ENCODE measurements around the gene KIAA0319L. TPM values are rescaled to one million over a fixed set of nuclear protein-coding genes. Genes with fewer than 3 reads are reported as not detected.

Gene KIAA0319L
- total RNA-seq, 1 experiment from 2014 or later = 46.4 TPM

- Histone ChIP-seq H4K8ac (replicated peaks; ENCODE audit: insufficient read length, low read depth, low read length) (no peak overlapping the region), H3K4me2 (ENCODE audit: insufficient read depth, insufficient read length, low read length) (no peak overlapping the region), H3K4ac (ENCODE audit: low read depth, low read length) (no peak overlapping the region), H3K27me3 (ENCODE audit: insufficient read depth, low read length) (no peaks in the 10 kb centered on the region), H3K56ac (ENCODE audit: insufficient read length, low read depth, low read length) (no peak overlapping the region), H2BK15ac (ENCODE audit: low read depth, low read length) (no peak overlapping the region), H3K4me1 (ENCODE audit: insufficient read depth, low read length) (no peaks in the 10 kb centered on the region), H3K18ac (ENCODE audit: insufficient read length, low read depth, low read length) (no peak overlapping the region), H2BK12ac (ENCODE audit: insufficient read length, low read depth, low read length) (no peak overlapping the region), H3K27ac (ENCODE audit: insufficient read length, low read depth, low read length) (no peak overlapping the region), H2BK120ac (ENCODE audit: low read depth, low read length, poor library complexity, severe bottlenecking) (no peak overlapping the region), H4K20me1 (ENCODE audit: control insufficient read depth, insufficient read depth, insufficient read length) (no peaks in the 10 kb centered on the region), H3K23me2 (ENCODE audit: insufficient read length, low read depth, low read length, poor library complexity, severe bottlenecking) (no peaks in the 10 kb centered on the region), H3T11ph (ENCODE audit: low read length) (no peak overlapping the region), H3K9me3 (ENCODE audit: control insufficient read depth, low read depth, low read length) (no peaks in the 10 kb centered on the region), H4K5ac (ENCODE audit: insufficient read length, low read depth, low read length) (no peak overlapping the region), H2AK5ac (ENCODE audit: insufficient read length, low read length) (no peak overlapping the region), H2BK5ac (ENCODE audit: insufficient read length, low read length) (no peak overlapping the region), H3K79me2 (ENCODE audit: insufficient read depth, low read length) (no peaks in the 10 kb centered on the region), H3K23ac (ENCODE audit: insufficient read length, low read depth, low read length) (no peak overlapping the region), H3K9ac (ENCODE audit: extremely low read depth, insufficient read length, low read length) (no peak overlapping the region), H3K14ac (ENCODE audit: insufficient read depth, low read length) (no peak overlapping the region), H2AFZ (ENCODE audit: low read length) (no peak overlapping the region), H3K79me1 (ENCODE audit: insufficient read depth, low read depth, low read length, poor library complexity, severe bottlenecking) (no peaks in the 10 kb centered on the region), H4K91ac (ENCODE audit: insufficient read length, low read depth, low read length) (no peak overlapping the region), H2BK20ac (ENCODE audit: low read depth, low read length, poor library complexity, severe bottlenecking) (no peak overlapping the region)
- no peak overlapping the region for H3K4me3 Mint-ChIP-seq
- H3K4me1 Mint-ChIP-seq = no peaks in the 10 kb centered on the region
- H3K9me3 Mint-ChIP-seq = no peaks in the 10 kb centered on the region
- TF ChIP-seq, protein P1, sequence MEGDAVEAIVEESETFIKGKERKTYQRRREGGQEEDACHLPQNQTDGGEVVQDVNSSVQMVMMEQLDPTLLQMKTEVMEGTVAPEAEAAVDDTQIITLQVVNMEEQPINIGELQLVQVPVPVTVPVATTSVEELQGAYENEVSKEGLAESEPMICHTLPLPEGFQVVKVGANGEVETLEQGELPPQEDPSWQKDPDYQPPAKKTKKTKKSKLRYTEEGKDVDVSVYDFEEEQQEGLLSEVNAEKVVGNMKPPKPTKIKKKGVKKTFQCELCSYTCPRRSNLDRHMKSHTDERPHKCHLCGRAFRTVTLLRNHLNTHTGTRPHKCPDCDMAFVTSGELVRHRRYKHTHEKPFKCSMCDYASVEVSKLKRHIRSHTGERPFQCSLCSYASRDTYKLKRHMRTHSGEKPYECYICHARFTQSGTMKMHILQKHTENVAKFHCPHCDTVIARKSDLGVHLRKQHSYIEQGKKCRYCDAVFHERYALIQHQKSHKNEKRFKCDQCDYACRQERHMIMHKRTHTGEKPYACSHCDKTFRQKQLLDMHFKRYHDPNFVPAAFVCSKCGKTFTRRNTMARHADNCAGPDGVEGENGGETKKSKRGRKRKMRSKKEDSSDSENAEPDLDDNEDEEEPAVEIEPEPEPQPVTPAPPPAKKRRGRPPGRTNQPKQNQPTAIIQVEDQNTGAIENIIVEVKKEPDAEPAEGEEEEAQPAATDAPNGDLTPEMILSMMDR (conservative IDR thresholded peaks at IDR 0.05) = 0 out of 3 replicates have a peak, but pooled peaks have one; percentile 7
- H3K27ac Mint-ChIP-seq = peak overlapping the region in 2 of 3 experiments; percentile 32 to 68; a peak in 3 of 7 replicates
- DNase-seq = no peak
- H3K27me3 Mint-ChIP-seq (ENCODE audit: low read depth) = no peaks in the 10 kb centered on the region
- H3K36me3 Mint-ChIP-seq (ENCODE audit: insufficient read depth in 1 of 3, low read depth in 3 of 3) = peaks cover 30 to 67% (median 45%) of the 10 kb centered on the region in 3 experiments; a peak in 6 of 7 replicates
- no CpG with 5 or more reads among the region's 1 CpG for WGBS (ENCODE audit: extremely low coverage, insufficient read length, low lambda C conversion rate)
These were observed 105.0 kb downstream of the KIAA0319L start for GRCh38 chr1:35452106-35452774.

Data from H9 (cell line).